ENCODE measurements around the gene SPO11.

- TF ChIP-seq CTCF (IDR thresholded peaks at IDR 0.05) = no peak
- no peak for TF ChIP-seq EZH2 (IDR thresholded peaks at IDR 0.05)
Measured at GRCh38 chr20:57301026-57301425, 28.6 kb upstream of the SPO11 start.
